HG03280 (cell line): Measurements from ENCODE around the gene SBNO2.
"Not testable (repeated sequence)": the region's sequence is repeated elsewhere in the genome, so short reads cannot be mapped to it uniquely, and the experiment has no call there.

Experiments
- ATAC-seq: cut with Tn5 transposase; IDR thresholded peaks from one replicate; pipeline ENCODE4 v1.9.1; 2021; ENCODE audit warnings: mild to moderate bottlenecking, moderate library complexity; ENCODE audit not compliant: unreplicated experiment

SBNO2 gene

GRCh38 chr19:1173845-1174809 lies at the start of gene SBNO2:
TSS of gene SBNO2 (minus strand) at chr19:1174268. CDS start at chr19:1154276, 19,992 bp downstream.
- peak; percentile 45 for ATAC-seq

GRCh38 chr19:1223018-1223855 lies 49.2 kb upstream of the SBNO2 start:
- no peak for ATAC-seq

- no peak for ATAC-seq
These were observed 48.3 kb upstream of the SBNO2 start for GRCh38 chr19:1222394-1222793.

- ATAC-seq: no peak
These were observed 47.8 kb upstream of the SBNO2 start for GRCh38 chr19:1221904-1222255.

- no peak for ATAC-seq
These were observed 47.2 kb upstream of the SBNO2 start for GRCh38 chr19:1220976-1221903.

GRCh38 chr19:1220477-1220930 lies 46.4 kb upstream of the SBNO2 start:
- ATAC-seq: no peak

GRCh38 chr19:1219786-1220476 lies 45.9 kb upstream of the SBNO2 start:
- no peak for ATAC-seq

- no peak for ATAC-seq
These were observed 44.9 kb upstream of the SBNO2 start for GRCh38 chr19:1218751-1219567.

- no peak for ATAC-seq
These were observed 43.3 kb upstream of the SBNO2 start for GRCh38 chr19:1217366-1217765.

GRCh38 chr19:1216756-1217155 lies 42.7 kb upstream of the SBNO2 start:
- ATAC-seq: no peak

GRCh38 chr19:1214862-1215731 lies 41.0 kb upstream of the SBNO2 start:
- no peak for ATAC-seq

GRCh38 chr19:1214299-1214861 lies 40.3 kb upstream of the SBNO2 start:
- ATAC-seq: no peak

GRCh38 chr19:1213391-1214286 lies 39.6 kb upstream of the SBNO2 start:
- ATAC-seq: no peak

- ATAC-seq: no peak
These were observed 37.6 kb upstream of the SBNO2 start for GRCh38 chr19:1211494-1212234.

GRCh38 chr19:1210227-1210538 lies 36.1 kb upstream of the SBNO2 start:
- no peak for ATAC-seq

GRCh38 chr19:1208830-1209229 lies 34.8 kb upstream of the SBNO2 start:
- ATAC-seq: not testable (repeated sequence)
